Right atrium auricular region (tissue), 2 donors: ENCODE data around the gene TLE4. TPM values are rescaled to one million over a fixed set of nuclear protein-coding genes. Genes with fewer than 3 reads are reported as not detected.

Source experiments
- DNase-seq: peaks from one replicate; pipeline ENCODE4 v3.0.0-alpha.2; 2019; ENCODE audit warnings: low spot score
- H3K27ac ChIP-seq, 2 donors: fragments of 200-600 bp; sonication (generic); 1 replicate in 1 of 2; 2 replicates in 1 of 2; pipeline ENCODE4 v1.5.1; 2016 to 2019
- H3K27me3 ChIP-seq, 2 donors: fragments of 200-600 bp; sonication (generic); one replicate each; pipeline versions ENCODE4 v1.5.1 to v1.6.0; 2017 to 2019
- H3K36me3 ChIP-seq: fragments of 200-600 bp; sonication (generic); one replicate; pipeline ENCODE4 v1.5.1; 2016
- H3K4me1 ChIP-seq, 2 donors: fragments of 200-600 bp; sonication (generic); one replicate each; pipeline versions ENCODE4 v1.5.1 to v1.6.0; 2017 to 2019
- H3K4me3 ChIP-seq, 2 donors: fragments of 200-600 bp; sonication (generic); 1 replicate in 1 of 2; 2 replicates in 1 of 2; pipeline ENCODE4 v1.5.1; 2017 to 2019; ENCODE audit warnings: mild to moderate bottlenecking in 1 of 2, moderate library complexity in 1 of 2
- H3K9me3 ChIP-seq, 2 donors: fragments of 200-600 bp; sonication (generic); one replicate each; pipeline ENCODE4 v1.5.1; 2019
- CTCF ChIP-seq, 2 donors: fragments of 200-600 bp; sonication (generic); IDR thresholded peaks; one replicate each; pipeline ENCODE4 v1.5.1; 2019; ENCODE audit warnings: antibody characterized with exemption in 2 of 2
- total RNA-seq, 2 donors: library from RNA; depleted of rRNA; stranded (reverse); fragments of >200 nt; gene quantifications; one replicate each; pipeline ENCODE4 v1.1.0, GENCODE V29; 2016

Gene TLE4
- total RNA-seq, 2 donors from 2014 or later: 18.9 to 26.1 TPM

- TF ChIP-seq CTCF (IDR thresholded peaks at IDR 0.05): no peak
- peaks cover 0 to 47% of the 10 kb centered on the region in 2 donors for H3K4me1 ChIP-seq
- DNase-seq: no peak
- H3K9me3 ChIP-seq: no peaks in the 10 kb centered on the region
- H3K27me3 ChIP-seq: no peaks in the 10 kb centered on the region
- H3K36me3 ChIP-seq: no peaks in the 10 kb centered on the region
- H3K4me3 ChIP-seq: peak overlapping the region; percentile 98
- H3K27ac ChIP-seq: peak overlapping the region; percentile 96 to 97
Measured at GRCh38 chr9:79573412-79573923, 1.7 kb downstream of the TLE4 start.

- peaks cover 0 to 47% of the 10 kb centered on the region in 2 donors for H3K4me1 ChIP-seq
- no peaks in the 10 kb centered on the region for H3K9me3 ChIP-seq
- DNase-seq: no peak
- peak overlapping the region; percentile 96 to 97 for H3K27ac ChIP-seq
- peak overlapping the region; percentile 98 for H3K4me3 ChIP-seq
- no peak for TF ChIP-seq CTCF (IDR thresholded peaks at IDR 0.05)
- H3K27me3 ChIP-seq: no peaks in the 10 kb centered on the region
- no peaks in the 10 kb centered on the region for H3K36me3 ChIP-seq
Measured at GRCh38 chr9:79574136-79574535, 2.4 kb downstream of the TLE4 start.

- Histone ChIP-seq H3K4me1 (peaks cover 0 to 47% of the 10 kb centered on the region in 2 donors), H3K4me3 (peak overlapping the region in 1 of 2 donors; percentile 98), H3K27me3 (no peaks in the 10 kb centered on the region), H3K36me3 (no peaks in the 10 kb centered on the region), H3K27ac (peak overlapping the region; percentile 47 to 97), H3K9me3 (no peaks in the 10 kb centered on the region)
- no peak for TF ChIP-seq CTCF (IDR thresholded peaks at IDR 0.05)
- DNase-seq: no peak
Measured at GRCh38 chr9:79574781-79575180, 3.0 kb downstream of the TLE4 start.

GRCh38 chr9:79575547-79575946, 3.8 kb downstream of the TLE4 start:
- H3K4me3 ChIP-seq: no peak overlapping the region
- H3K27me3 ChIP-seq: no peaks in the 10 kb centered on the region

GRCh38 chr9:79577969-79578723, 6.4 kb downstream of the TLE4 start:
- Histone ChIP-seq H3K27ac (peak overlapping the region; percentile 39 to 66), H3K27me3 (no peaks in the 10 kb centered on the region), H3K4me3 (peak overlapping the region in 1 of 2 donors; percentile 16), H3K36me3 (no peaks in the 10 kb centered on the region), H3K9me3 (no peaks in the 10 kb centered on the region), H3K4me1 (peaks cover 0 to 61% of the 10 kb centered on the region in 2 donors)
- no peak for DNase-seq
- no peak for TF ChIP-seq CTCF (IDR thresholded peaks at IDR 0.05)

More at GRCh38 chr9:79575547-79575946, 3.8 kb downstream of the TLE4 start:
- DNase-seq: no peak
- Histone ChIP-seq H3K9me3 (no peaks in the 10 kb centered on the region), H3K27ac (no peak overlapping the region), H3K4me1 (peaks cover 0 to 40% of the 10 kb centered on the region in 2 donors), H3K36me3 (no peaks in the 10 kb centered on the region)
- TF ChIP-seq CTCF (IDR thresholded peaks at IDR 0.05): no peak
